ENCODE results near the gene BBIP1. TPM values are rescaled to one million over a fixed set of nuclear protein-coding genes. Genes with fewer than 3 reads are reported as not detected.

Gene BBIP1
- 48.6 and 48.7 TPM in 2 replicates for polyA plus RNA-seq (2014; cell fraction: cytosol; rRNA removed)
- polyA plus RNA-seq (2014; cell fraction: nucleus; rRNA removed) = 57.3 and 69.6 TPM in 2 replicates

GRCh38 chr10:110918643-110919348, at the start of gene BBIP1:
Gene BBIP1 (minus strand): TSS chr10:110919180. CDS start chr10:110918157, 1,023 bp downstream.
- DNase-seq (ENCODE audit: low spot score) = peak; percentile 100

GRCh38 chr10:110967645-110968044, 48.7 kb upstream of the BBIP1 start:
- DNase-seq (ENCODE audit: low spot score) = no peak

- no peak for DNase-seq (ENCODE audit: low spot score)
Observed at GRCh38 chr10:110967009-110967630, 48.1 kb upstream of the BBIP1 start.

GRCh38 chr10:110966146-110966545, 47.2 kb upstream of the BBIP1 start:
- DNase-seq (ENCODE audit: low spot score) = no peak

- DNase-seq (ENCODE audit: low spot score) = no peak
Observed at GRCh38 chr10:110965216-110965615, 46.2 kb upstream of the BBIP1 start.

- DNase-seq (ENCODE audit: low spot score) = peak; percentile 10
Observed at GRCh38 chr10:110964681-110965080, 45.7 kb upstream of the BBIP1 start.

- DNase-seq (ENCODE audit: low spot score) = no peak
Observed at GRCh38 chr10:110963162-110963561, 44.2 kb upstream of the BBIP1 start.

- DNase-seq (ENCODE audit: low spot score) = no peak
Observed at GRCh38 chr10:110962443-110962842, 43.5 kb upstream of the BBIP1 start.

GRCh38 chr10:110960333-110960712, 41.3 kb upstream of the BBIP1 start:
- DNase-seq (ENCODE audit: low spot score) = no peak

- no peak for DNase-seq (ENCODE audit: low spot score)
Observed at GRCh38 chr10:110959379-110960332, 40.7 kb upstream of the BBIP1 start.

- DNase-seq (ENCODE audit: low spot score) = no peak
Observed at GRCh38 chr10:110957606-110958005, 38.6 kb upstream of the BBIP1 start.

GRCh38 chr10:110951381-110951780, 32.4 kb upstream of the BBIP1 start:
- no peak for DNase-seq (ENCODE audit: low spot score)

GRCh38 chr10:110947061-110947595, 28.1 kb upstream of the BBIP1 start:
- DNase-seq (ENCODE audit: low spot score) = no peak

GRCh38 chr10:110946496-110946895, 27.5 kb upstream of the BBIP1 start:
- DNase-seq (ENCODE audit: low spot score) = no peak

- DNase-seq (ENCODE audit: low spot score) = no peak
Observed at GRCh38 chr10:110944792-110945396, 25.9 kb upstream of the BBIP1 start.

- no peak for DNase-seq (ENCODE audit: low spot score)
Observed at GRCh38 chr10:110939419-110939818, 20.4 kb upstream of the BBIP1 start.

GRCh38 chr10:110936757-110937156, 17.8 kb upstream of the BBIP1 start:
- DNase-seq (ENCODE audit: low spot score) = no peak

- no peak for DNase-seq (ENCODE audit: low spot score)
Observed at GRCh38 chr10:110932505-110933180, 13.7 kb upstream of the BBIP1 start.

GRCh38 chr10:110931769-110932381, 12.9 kb upstream of the BBIP1 start:
- DNase-seq (ENCODE audit: low spot score) = no peak

- DNase-seq (ENCODE audit: low spot score) = no peak
Observed at GRCh38 chr10:110927461-110927860, 8.5 kb upstream of the BBIP1 start.

All from SK-N-DZ (cell line).